MCF 10A (cell line): ENCODE data around the gene NSUN3. TPM values are rescaled to one million over a fixed set of nuclear protein-coding genes. Genes with fewer than 3 reads are reported as not detected.

Source experiments
- BruUV-seq: library from RNA; stranded (reverse); fragments of 400-500 nt; replicated peaks from 2 replicates; lab custom pipeline; 2021; lab: Mats Ljungman, UMichigan
- CTCF ChIA-PET: fragments of 300-600 bp; sonication (Branson Sonifier 250); formaldehyde crosslinking; extraction: SDS; loops from one replicate; lab custom pipeline; 2021; ENCODE audit warnings: antibody characterized with exemption, inconsistent platforms; lab: Yijun Ruan, JAX
- POLR2A ChIA-PET: fragments of 300-600, 350-650 bp; sonication (Branson Sonifier 250); formaldehyde crosslinking; extraction: SDS; loops from one replicate; lab custom pipeline; 2020; ENCODE audit warnings: antibody characterized with exemption, inconsistent platforms; lab: Yijun Ruan, JAX
- DNase-seq: peaks from one replicate; pipeline ENCODE4 v3.0.0-alpha.2; 2018; ENCODE audit not compliant: unreplicated experiment
- H3K27ac Mint-ChIP-seq: one replicate; pipeline ENCODE4 v1.8.0; 2022; ENCODE audit warnings: mild to moderate bottlenecking, low read depth, mixed read lengths; ENCODE audit not compliant: unreplicated experiment
- H3K27me3 Mint-ChIP-seq: one replicate; pipeline ENCODE4 v1.8.0; 2022; ENCODE audit warnings: mixed read lengths; ENCODE audit not compliant: insufficient read depth, unreplicated experiment
- H3K36me3 Mint-ChIP-seq: one replicate; pipeline ENCODE4 v1.8.0; 2022; ENCODE audit warnings: mild to moderate bottlenecking, moderate library complexity, mixed read lengths; ENCODE audit not compliant: insufficient read depth, unreplicated experiment
- H3K4me1 Mint-ChIP-seq: one replicate; pipeline ENCODE4 v1.8.0; 2022; ENCODE audit warnings: mixed read lengths; ENCODE audit not compliant: insufficient read depth, unreplicated experiment
- H3K4me3 Mint-ChIP-seq: one replicate; pipeline ENCODE4 v1.8.0; 2022; ENCODE audit warnings: mild to moderate bottlenecking, moderate library complexity, mixed read lengths; ENCODE audit not compliant: unreplicated experiment
- H3K9me3 Mint-ChIP-seq: one replicate; pipeline ENCODE4 v1.8.0; 2022; ENCODE audit warnings: mixed read lengths; ENCODE audit not compliant: unreplicated experiment
- intact Hi-C: fragments of 100-400 bp; cut with micrococcal nuclease; formaldehyde crosslinking; loops from 2 replicates; pipeline ENCODE4 v1.14.1; 2022
- total RNA-seq: library from RNA; stranded (reverse); gene quantifications from 2 replicates; pipeline ENCODE4 v1.2.3, GENCODE V29; 2022
- TF ChIP-seq, protein P1 (sequence below): fragments of 200-600 bp; IDR thresholded peaks from one replicate; pipeline ENCODE4 v1.8.0; 2022; ENCODE audit warnings: antibody characterized with exemption, mild to moderate bottlenecking; ENCODE audit not compliant: unreplicated experiment

NSUN3 gene
- total RNA-seq, 1 experiment from 2014 or later = 13.0 TPM

DNA sequence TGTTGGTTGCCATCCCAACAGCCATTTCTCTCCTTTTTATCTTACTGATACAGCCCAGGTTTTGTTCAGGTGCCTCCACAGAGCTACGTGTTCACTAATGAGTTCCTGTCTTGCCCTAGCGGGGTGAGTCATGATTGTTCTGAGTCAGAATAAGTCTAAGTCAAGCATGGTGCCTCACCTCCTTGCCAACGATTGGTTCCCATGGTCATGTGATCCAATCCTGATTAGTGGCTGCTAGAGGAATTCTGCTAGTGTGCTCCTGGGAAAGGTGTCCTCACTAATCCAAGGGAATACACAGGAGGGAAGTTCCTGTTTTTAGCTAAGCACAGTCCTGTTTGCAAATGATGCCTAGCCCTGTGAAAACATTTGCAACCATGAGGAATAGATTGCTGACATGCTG is 99.8 kb downstream of the NSUN3 start:
- H3K4me1 Mint-ChIP-seq = peaks cover 22% of the 10 kb centered on the region
- ChIA-PET POLR2A (interaction anchor here (0.8 kb wide), 1 partner anchor 72 kb away, joined by 3 read pairs; no protein-coding TSS in a partner anchor), CTCF (interaction anchor here (0.6 to 1.4 kb wide), 3 partner anchors 12 to 30 kb away, joined by 3 to 4 read pairs (median 3); no protein-coding TSS in a partner anchor)
- H3K36me3 Mint-ChIP-seq = peaks cover 12% of the 10 kb centered on the region
- H3K4me3 Mint-ChIP-seq = peak overlapping the region; percentile 28
- DNase-seq = peak; percentile 90
- BruUV-seq = no TSS peak
- no peaks in the 10 kb centered on the region for H3K27me3 Mint-ChIP-seq
- intact Hi-C loops = no loop called here
- H3K27ac Mint-ChIP-seq = peak overlapping the region; percentile 82
- no peaks in the 10 kb centered on the region for H3K9me3 Mint-ChIP-seq
- TF ChIP-seq, protein P1, sequence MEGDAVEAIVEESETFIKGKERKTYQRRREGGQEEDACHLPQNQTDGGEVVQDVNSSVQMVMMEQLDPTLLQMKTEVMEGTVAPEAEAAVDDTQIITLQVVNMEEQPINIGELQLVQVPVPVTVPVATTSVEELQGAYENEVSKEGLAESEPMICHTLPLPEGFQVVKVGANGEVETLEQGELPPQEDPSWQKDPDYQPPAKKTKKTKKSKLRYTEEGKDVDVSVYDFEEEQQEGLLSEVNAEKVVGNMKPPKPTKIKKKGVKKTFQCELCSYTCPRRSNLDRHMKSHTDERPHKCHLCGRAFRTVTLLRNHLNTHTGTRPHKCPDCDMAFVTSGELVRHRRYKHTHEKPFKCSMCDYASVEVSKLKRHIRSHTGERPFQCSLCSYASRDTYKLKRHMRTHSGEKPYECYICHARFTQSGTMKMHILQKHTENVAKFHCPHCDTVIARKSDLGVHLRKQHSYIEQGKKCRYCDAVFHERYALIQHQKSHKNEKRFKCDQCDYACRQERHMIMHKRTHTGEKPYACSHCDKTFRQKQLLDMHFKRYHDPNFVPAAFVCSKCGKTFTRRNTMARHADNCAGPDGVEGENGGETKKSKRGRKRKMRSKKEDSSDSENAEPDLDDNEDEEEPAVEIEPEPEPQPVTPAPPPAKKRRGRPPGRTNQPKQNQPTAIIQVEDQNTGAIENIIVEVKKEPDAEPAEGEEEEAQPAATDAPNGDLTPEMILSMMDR = no peak

DNA sequence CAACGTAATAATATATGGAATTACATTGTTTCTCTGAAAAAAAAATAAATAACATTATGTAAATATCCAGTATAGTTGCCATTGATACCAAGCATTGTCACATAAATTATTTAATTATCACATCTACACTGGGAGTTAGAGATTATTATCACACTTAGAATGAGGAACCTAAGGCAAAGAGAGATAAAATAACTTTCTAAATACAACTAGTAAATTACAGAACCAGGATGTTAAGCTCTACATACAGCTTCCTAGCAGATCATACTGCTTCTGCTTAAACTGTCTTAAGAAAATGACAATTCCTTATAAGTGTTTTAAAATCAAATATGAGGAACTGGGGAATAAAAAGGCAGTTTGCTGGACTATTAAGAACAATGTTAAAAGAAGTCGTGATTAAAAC is 104.5 kb downstream of the NSUN3 start:
- no peak overlapping the region for H3K4me3 Mint-ChIP-seq
- H3K27me3 Mint-ChIP-seq = no peaks in the 10 kb centered on the region
- intact Hi-C loops = no loop called here
- H3K27ac Mint-ChIP-seq = no peak overlapping the region
- no peak for DNase-seq
- peaks cover 5% of the 10 kb centered on the region for H3K4me1 Mint-ChIP-seq
- CTCF ChIA-PET = no interaction called here
- H3K36me3 Mint-ChIP-seq = peaks cover 6% of the 10 kb centered on the region
- BruUV-seq = no TSS peak
- TF ChIP-seq, protein P1 = no peak
- POLR2A ChIA-PET = no interaction called here
- H3K9me3 Mint-ChIP-seq = no peaks in the 10 kb centered on the region

DNA sequence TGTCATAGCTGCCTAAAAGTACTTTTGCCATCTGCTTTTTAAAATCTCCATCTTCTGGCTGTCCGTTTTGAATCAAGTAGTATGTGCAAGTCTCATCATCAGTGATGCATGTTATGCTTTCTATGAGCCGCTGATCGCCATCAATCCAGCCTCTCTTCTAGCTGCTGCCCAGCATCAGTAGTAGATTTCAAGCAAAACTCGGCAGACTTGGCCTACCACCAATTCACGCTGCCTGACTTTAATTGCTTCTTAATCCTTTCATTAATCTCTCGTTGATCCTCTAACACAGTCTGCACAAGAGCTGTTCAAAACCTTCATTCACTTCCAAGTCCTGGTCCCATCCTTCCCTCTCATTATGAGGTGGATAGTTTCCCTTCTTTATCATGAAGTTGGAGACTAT is 104.9 kb downstream of the NSUN3 start:
- BruUV-seq = no TSS peak
- ChIA-PET CTCF (no interaction called here), POLR2A (no interaction called here)
- Mint-ChIP-seq H3K27me3 (no peaks in the 10 kb centered on the region), H3K27ac (no peak overlapping the region), H3K9me3 (no peaks in the 10 kb centered on the region), H3K4me1 (peaks cover under 1% of the 10 kb centered on the region), H3K36me3 (peaks cover 1% of the 10 kb centered on the region), H3K4me3 (no peak overlapping the region)
- no peak for DNase-seq
- TF ChIP-seq, protein P1 = no peak
- intact Hi-C loops = no loop called here

DNA sequence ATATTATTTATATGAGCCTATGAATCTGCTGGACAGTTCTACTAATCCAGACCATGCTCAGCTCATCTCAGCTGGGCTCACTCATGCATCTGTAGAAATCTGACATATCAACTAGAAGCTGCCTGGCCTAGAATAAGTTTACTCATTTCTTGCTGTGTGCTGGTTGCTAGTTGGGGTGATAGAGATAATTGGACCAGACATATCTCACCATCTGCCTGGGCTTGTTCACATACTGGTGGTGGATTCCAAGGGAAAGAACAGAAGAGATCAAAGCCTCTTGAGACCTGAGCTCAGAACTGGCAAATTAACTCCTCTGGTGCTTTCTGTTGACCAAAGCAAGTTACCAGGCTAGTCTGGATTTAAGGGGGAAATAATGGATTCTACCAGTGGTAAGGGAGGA is 109.1 kb downstream of the NSUN3 start:
- H3K4me1 Mint-ChIP-seq = peaks cover 16% of the 10 kb centered on the region
- ChIA-PET POLR2A (no interaction called here), CTCF (no interaction called here)
- no TSS peak for BruUV-seq
- no peak overlapping the region for H3K27ac Mint-ChIP-seq
- no peaks in the 10 kb centered on the region for H3K27me3 Mint-ChIP-seq
- no peak for DNase-seq
- TF ChIP-seq, protein P1 = no peak
- H3K36me3 Mint-ChIP-seq = no peaks in the 10 kb centered on the region
- intact Hi-C loops = no loop called here
- no peaks in the 10 kb centered on the region for H3K9me3 Mint-ChIP-seq
- H3K4me3 Mint-ChIP-seq = no peak overlapping the region
